ENCODE measurements around the gene EBI3.

- no peak for TF ChIP-seq ELF1 (IDR thresholded peaks at IDR 0.05)
- no peak for TF ChIP-seq JUND (IDR thresholded peaks at IDR 0.05)
- no peak for TF ChIP-seq RAD21 (IDR thresholded peaks at IDR 0.05; ENCODE audit: low read length)
- no peak for TF ChIP-seq NRF1 (IDR thresholded peaks at IDR 0.05; ENCODE audit: low read depth, low read length)
- no peak for TF ChIP-seq SIN3A (IDR thresholded peaks at IDR 0.05; ENCODE audit: borderline replicate concordance, low read depth, low read length)
- no peak for TF ChIP-seq POLR2AphosphoS5 (IDR thresholded peaks at IDR 0.05; ENCODE audit: low read depth, low read length)
- no peak for TF ChIP-seq CTCF (IDR thresholded peaks at IDR 0.05)
Measured at GRCh38 chr19:4197228-4197624, 32.1 kb upstream of the EBI3 start.

All from SK-N-SH (cell line).